ENCODE measurements around the gene MUCL3.

Gene MUCL3

GRCh38 chr6:30979141-30979540 is 38.4 kb downstream of the MUCL3 start:
- no peak for DNase-seq (ENCODE audit: low read depth)
- no peak overlapping the region for H3K4me3 ChIP-seq (ENCODE audit: low read depth, low read length)
- no peak for TF ChIP-seq CTCF (IDR thresholded peaks at IDR 0.05; ENCODE audit: low read depth, low read length, missing control alignments)

GRCh38 chr6:30979690-30980089 is 38.9 kb downstream of the MUCL3 start:
- DNase-seq (ENCODE audit: low read depth): no peak
- no peak for TF ChIP-seq CTCF (IDR thresholded peaks at IDR 0.05; ENCODE audit: low read depth, low read length, missing control alignments)
- no peak overlapping the region for H3K4me3 ChIP-seq (ENCODE audit: low read depth, low read length)

GRCh38 chr6:30981942-30982772 is 41.4 kb downstream of the MUCL3 start:
- no peak overlapping the region for H3K4me3 ChIP-seq (ENCODE audit: low read depth, low read length)
- TF ChIP-seq CTCF (IDR thresholded peaks at IDR 0.05; ENCODE audit: low read depth, low read length, missing control alignments): peak; percentile 9
- DNase-seq (ENCODE audit: low read depth): no peak

- H3K4me3 ChIP-seq (ENCODE audit: low read depth, low read length): no peak within 1 kb of the TSS
- DNase-seq (ENCODE audit: low read depth): no peak
- no peak for TF ChIP-seq CTCF (IDR thresholded peaks at IDR 0.05; ENCODE audit: low read depth, low read length, missing control alignments)
Observed at GRCh38 chr6:30983439-30983838, 42.7 kb downstream of the MUCL3 start, which contains the start of gene MUC21. MUC21 (plus strand) TSS chr6:30983718; CDS start chr6:30983959, 241 bp downstream.

- no peak for TF ChIP-seq CTCF (IDR thresholded peaks at IDR 0.05; ENCODE audit: low read depth, low read length, missing control alignments)
- no peak overlapping the region for H3K4me3 ChIP-seq (ENCODE audit: low read depth, low read length)
- DNase-seq (ENCODE audit: low read depth): no peak
Observed at GRCh38 chr6:30985490-30985889, 44.7 kb downstream of the MUCL3 start.

- no peak for TF ChIP-seq CTCF (IDR thresholded peaks at IDR 0.05; ENCODE audit: low read depth, low read length, missing control alignments)
- DNase-seq (ENCODE audit: low read depth): no peak
Observed at GRCh38 chr6:30987304-30987703, 46.5 kb downstream of the MUCL3 start.

More at GRCh38 chr6:30987304-30987703, 46.5 kb downstream of the MUCL3 start:
- no peak overlapping the region for H3K4me3 ChIP-seq (ENCODE audit: low read depth, low read length)

Data from GM12864 (cell line).